GM18517 (cell line): Measurements from ENCODE around the gene SLC6A17.

Source experiments
- ATAC-seq: cut with Tn5 transposase; IDR thresholded peaks from one replicate; pipeline ENCODE4 v1.9.1; 2021; ENCODE audit warnings: mild to moderate bottlenecking, moderate library complexity; ENCODE audit not compliant: unreplicated experiment

Gene SLC6A17

DNA sequence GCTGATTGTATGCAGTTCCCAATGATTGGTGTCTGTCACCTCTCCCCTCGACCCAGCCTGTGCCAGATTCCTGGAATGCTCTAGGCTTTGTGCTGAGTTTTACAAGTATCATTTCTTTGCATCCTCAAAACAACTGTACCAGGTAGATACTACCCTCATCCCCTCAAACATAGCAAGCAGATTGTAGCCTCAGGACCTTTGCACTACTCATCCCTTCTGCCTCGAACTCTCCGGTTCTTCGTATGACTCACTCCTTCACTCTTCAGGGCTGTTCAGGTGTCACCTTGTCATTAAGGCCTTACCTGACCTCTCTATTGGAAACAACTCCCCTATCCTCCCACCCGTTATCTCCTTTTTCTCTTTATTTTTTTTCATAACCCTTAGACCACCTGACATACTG lies 67.8 kb downstream of the SLC6A17 start:
- no peak for ATAC-seq

GRCh38 chr1:110218739-110219138 lies 68.4 kb downstream of the SLC6A17 start:
- ATAC-seq, result no peak

DNA sequence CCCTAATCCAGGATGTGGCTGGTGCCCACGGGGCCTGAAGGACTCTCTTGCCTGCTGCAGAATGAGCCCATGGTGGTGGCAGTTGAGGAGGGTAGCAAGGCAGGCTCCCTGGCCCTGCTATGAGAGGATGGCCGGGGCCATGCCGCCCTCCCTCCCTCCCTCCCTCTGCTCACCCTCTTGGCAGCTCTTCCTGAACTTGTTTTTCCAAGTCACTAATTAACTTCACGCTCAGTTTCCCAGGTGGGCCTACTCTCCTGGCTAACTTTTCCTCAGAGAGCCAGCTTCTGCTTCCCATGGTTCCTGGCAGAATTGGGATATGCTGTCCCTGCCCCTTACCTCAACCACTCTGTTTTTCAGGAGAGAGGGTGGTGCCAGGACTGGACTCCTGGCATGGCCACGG lies 70.0 kb downstream of the SLC6A17 start:
- no peak for ATAC-seq

DNA sequence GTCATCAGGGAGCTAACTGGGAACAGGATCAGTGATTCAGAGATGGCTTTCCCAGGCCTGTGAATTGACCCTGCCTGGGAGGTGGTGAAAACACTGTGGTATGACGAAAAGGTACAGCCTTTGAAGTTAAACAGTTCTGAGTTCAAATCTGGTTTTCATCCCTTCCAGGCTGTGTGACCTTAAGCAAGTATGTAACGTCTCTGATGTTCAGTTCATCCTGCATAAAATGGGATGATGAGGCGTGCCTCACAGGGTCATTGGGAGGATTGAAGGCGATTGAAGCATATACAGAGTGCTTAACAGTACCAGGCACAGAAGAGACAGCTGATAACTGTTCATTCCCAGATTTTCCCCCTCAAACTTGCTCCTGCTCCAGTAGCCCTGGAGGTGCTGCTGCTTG lies 70.8 kb downstream of the SLC6A17 start:
- no peak for ATAC-seq

- no peak for ATAC-seq
These were observed 72.8 kb downstream of the SLC6A17 start for GRCh38 chr1:110223127-110223526.

GRCh38 chr1:110223581-110223980 lies 73.3 kb downstream of the SLC6A17 start:
- no peak for ATAC-seq

DNA sequence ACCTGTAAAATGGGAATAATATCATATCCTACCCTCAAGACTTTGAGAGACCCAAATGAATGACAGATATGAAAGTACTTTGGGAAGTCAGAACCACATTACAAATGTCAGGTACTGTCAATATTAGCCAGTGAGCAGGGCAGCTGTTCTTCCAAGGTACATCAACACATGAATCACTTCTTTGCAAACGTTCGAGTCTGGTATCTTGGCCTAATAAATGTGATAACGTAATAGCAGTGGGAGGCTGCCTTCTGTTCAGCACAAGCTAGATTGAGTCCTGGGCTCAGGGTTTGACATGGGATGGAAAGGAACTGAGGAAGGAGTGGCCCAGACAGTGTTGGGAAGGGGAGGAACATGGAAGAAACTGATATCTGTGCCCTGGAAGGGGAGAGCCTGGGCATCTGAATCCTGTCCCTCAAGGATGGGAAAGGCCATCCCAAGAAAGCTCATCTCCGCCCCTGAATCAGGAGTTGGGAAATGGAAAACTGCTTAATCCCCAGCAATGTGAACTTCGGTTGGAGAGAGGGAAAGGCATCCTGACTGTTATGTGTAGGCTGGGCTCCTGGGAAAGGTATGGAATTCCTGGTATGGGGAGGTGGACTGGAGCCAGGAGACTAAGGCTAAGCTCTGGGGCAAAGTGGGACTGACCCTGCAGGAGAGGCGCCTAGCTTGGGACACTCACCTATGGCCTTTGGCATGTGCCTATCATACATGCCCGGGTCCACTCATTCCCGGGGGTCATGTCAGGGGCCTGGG lies 74.1 kb downstream of the SLC6A17 start:
- no peak for ATAC-seq

DNA sequence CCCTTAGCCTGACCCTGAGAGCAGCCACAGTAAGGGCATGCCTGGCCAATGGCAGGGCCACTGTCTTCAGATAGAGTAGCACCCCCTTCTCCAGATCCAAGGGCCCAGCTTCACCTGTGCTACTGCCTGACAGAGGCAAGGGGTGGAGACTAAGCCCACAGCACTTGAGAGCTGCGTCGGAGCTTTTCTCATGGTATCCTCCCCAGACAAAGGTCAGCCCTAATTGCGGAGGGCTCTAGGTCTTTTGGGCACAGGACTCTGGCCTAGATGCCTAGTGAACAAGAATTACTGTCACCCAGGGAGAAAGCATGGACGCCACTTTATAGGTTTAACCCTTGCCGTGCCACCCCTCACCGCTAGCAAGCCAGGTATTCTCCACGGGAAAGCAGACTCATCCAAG lies 74.9 kb downstream of the SLC6A17 start:
- no peak for ATAC-seq

- no peak for ATAC-seq
These were observed 75.6 kb downstream of the SLC6A17 start for GRCh38 chr1:110225756-110226404.

GRCh38 chr1:110227774-110228173 lies 77.5 kb downstream of the SLC6A17 start:
- ATAC-seq, result no peak

GRCh38 chr1:110228381-110228780 lies 78.1 kb downstream of the SLC6A17 start:
- no peak for ATAC-seq

DNA sequence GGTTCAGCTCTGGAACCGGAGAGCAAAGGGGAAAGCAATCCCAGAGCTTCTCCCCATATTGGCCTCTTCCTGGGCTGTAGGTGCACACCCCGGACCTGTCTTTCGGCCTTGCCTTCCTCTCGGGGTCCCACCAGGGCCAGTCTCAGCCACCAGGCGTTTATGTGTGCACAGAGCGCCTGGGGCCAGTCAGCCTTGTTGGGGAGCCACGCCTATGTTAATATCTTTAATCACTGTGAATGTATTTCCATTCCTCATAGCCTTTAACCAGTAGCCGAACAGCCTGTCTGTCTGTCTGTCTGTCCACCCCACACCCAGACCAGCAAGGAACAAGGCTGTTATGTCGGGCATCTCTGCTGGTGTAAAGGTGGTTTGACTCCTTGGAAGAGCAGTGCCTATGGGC lies 78.6 kb downstream of the SLC6A17 start:
- ATAC-seq, result no peak

DNA sequence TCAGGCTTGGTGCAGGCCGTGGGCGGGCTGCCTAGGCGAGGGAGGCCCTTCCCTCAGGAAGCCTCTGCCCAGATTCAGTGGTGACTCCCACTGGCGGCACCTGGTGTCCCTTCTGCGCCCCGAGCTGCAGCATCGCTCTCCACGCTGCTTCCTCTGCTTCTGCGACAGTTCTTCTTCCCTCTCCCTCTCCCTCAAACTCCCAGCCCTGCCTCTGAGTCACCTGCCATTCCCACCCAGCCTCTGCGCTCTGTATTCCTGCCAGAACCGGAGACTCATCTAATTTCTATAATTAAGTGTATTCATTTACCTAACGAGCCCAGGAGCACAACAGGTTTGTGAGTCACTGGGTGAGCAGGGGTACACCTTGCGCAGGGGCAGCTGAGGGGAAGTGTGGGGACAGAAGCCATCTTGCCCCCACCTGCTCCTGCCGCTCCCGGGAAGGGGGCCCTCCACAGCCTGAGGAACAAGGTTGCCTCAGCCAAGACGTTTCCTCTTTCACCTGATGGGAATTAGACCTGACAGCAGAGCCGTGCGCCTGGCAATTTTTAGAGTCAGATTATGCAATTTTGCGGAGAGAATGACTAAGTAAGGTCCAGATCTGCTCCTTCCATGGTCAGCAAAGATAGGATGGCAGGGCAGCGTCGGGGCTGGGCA lies 79.2 kb downstream of the SLC6A17 start:
- ATAC-seq, result no peak

GRCh38 chr1:110230381-110231199 lies 80.3 kb downstream of the SLC6A17 start:
- no peak for ATAC-seq

- no peak for ATAC-seq
These were observed 83.6 kb downstream of the SLC6A17 start for GRCh38 chr1:110233861-110234260.

DNA sequence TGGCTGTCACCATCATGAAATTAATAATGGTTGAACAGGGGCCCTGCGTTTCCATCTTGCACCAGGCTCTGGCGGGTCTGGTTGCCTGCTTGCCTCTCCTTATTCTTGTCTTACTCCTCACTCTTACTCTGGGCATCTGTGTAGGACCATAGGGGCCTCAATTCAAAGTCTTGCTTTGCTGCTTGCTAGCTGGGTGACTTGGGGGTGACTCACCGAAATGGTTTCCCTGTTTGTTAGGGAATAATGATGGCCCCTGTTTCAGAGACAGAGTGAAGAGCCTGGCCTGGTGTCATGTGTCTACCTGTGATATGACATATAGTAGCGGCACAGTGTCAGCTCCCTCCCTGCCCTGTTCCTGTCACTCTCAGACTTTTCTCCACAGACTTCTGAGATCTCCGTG lies 84.4 kb downstream of the SLC6A17 start:
- ATAC-seq, result no peak

GRCh38 chr1:110235181-110235833 lies 85.0 kb downstream of the SLC6A17 start:
- no peak for ATAC-seq

- ATAC-seq, result no peak
These were observed 85.8 kb downstream of the SLC6A17 start for GRCh38 chr1:110235834-110236682.

GRCh38 chr1:110237386-110238152 lies 87.3 kb downstream of the SLC6A17 start:
- ATAC-seq, result no peak
